HAP-1 (cell line): ENCODE measurements around the gene KRTAP9-9.
"Not testable (repeated sequence)": the region's sequence is repeated elsewhere in the genome, so short reads cannot be mapped to it uniquely, and the experiment has no call there.

Experiments
- DNase-seq, 2 experiments: peaks; one replicate each; pipeline ENCODE4 v3.0.0-alpha.2; 2016 to 2020; ENCODE audit warnings: low spot score in 2 of 2
- H3K27me3 ChIP-seq: fragments of 250-450 bp; sonication (Bioruptor Pico); 2 replicates; pipeline ENCODE4 v1.5.1; 2020; ENCODE audit warnings: low read depth, mild to moderate bottlenecking, moderate library complexity
- H3K36me3 ChIP-seq: fragments of 250-450 bp; sonication (Bioruptor Pico); replicated peaks from 2 replicates; pipeline ENCODE4 v1.5.1; 2020; ENCODE audit warnings: mild to moderate bottlenecking
- H3K4me1 ChIP-seq: fragments of 250-450 bp; sonication (Bioruptor Pico); 2 replicates; pipeline ENCODE4 v1.5.1; 2020; ENCODE audit warnings: mild to moderate bottlenecking
- H3K4me3 ChIP-seq: fragments of 250-450 bp; sonication (Bioruptor Pico); 2 replicates; pipeline ENCODE4 v1.5.1; 2020; ENCODE audit warnings: mild to moderate bottlenecking, moderate library complexity
- H3K9me3 ChIP-seq: fragments of 250-450 bp; sonication (Bioruptor Pico); 2 replicates; pipeline ENCODE4 v1.5.1; 2020; ENCODE audit warnings: mild to moderate bottlenecking, moderate library complexity
- in situ Hi-C: fragments of 300-500 bp; cut with MboI; formaldehyde crosslinking; loops from 3 replicates; pipeline ENCODE4 v1.14.3; 2020; ENCODE audit warnings: low sequenced_read_pairs, inconsistent platforms, mixed read lengths

Gene KRTAP9-9

DNA sequence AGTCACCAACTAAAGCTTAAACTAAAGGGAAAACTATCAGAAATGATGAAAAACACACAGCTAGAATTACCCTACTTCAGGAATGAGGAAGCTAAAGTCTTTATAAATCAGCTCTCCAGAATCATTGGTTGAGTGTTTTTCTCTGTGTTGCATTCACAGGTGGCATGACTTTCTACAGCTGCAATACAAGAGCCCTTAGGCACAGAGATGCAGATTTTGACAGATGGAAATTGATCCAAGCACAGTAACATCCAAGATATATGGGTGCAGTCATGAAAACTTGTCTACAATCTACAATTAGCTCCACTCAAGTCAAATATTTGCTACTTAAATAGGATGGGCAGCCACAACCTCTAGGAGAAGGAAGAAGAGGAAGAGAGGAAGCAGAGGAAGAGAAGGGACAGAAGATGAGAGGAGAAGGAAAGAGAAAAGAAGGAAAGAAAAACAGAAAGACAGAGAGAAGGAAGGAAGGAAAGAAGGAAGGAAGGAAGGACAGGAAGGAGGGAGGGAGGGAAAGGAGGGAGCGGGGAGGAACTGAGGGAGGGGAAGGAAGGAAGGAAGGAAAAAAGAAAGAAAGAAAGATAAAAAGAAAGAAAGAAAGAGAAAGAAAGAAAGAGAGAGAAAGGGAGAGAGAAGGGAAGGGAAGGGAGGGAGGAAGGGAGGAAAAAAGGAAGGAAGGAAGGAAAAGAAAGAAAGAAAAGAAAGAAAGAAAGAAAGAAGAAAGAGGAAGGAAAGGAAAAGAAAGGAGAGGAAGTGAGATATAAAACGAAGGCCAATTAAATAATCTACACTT is 8.0 kb upstream of the KRTAP9-9 start:
- H3K9me3 ChIP-seq, DNase-seq, in situ Hi-C loops, H3K36me3 ChIP-seq, H3K4me3 ChIP-seq, H3K4me1 ChIP-seq: not testable (repeated sequence)
- peaks cover 11% of the 10 kb centered on the region for H3K27me3 ChIP-seq

DNA sequence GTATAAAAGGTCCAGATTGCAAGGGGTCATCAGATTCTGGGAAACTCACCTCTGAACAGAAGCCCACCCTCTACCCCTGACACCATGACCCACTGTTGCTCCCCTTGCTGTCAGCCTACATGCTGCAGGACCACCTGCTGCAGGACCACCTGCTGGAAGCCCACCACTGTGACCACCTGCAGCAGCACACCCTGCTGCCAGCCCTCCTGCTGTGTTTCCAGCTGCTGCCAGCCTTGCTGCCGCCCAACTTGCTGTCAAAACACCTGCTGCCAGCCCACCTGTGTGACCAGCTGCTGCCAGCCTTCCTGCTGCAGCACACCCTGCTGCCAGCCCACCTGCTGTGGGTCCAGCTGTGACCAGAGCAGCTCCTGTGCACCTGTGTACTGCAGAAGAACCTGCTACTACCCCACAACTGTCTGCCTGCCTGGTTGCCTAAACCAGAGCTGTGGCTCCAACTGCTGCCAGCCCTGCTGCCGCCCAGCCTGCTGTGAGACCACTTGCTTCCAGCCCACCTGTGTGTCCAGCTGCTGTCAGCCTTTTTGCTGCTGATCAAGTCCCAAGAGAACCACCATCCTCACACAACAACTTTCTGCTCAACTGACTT is 5.4 kb upstream of the KRTAP9-9 start, which contains the start of gene KRTAP9-4:
Gene KRTAP9-4 (plus strand): TSS at position 51 of the 604 bp plus-strand sequence. CDS start 34 bp downstream, at position 85.
- peaks cover 14% of the 10 kb centered on the region for H3K27me3 ChIP-seq
- H3K4me1 ChIP-seq, DNase-seq, H3K4me3 ChIP-seq, H3K36me3 ChIP-seq, in situ Hi-C loops, H3K9me3 ChIP-seq: not testable (repeated sequence)

DNA sequence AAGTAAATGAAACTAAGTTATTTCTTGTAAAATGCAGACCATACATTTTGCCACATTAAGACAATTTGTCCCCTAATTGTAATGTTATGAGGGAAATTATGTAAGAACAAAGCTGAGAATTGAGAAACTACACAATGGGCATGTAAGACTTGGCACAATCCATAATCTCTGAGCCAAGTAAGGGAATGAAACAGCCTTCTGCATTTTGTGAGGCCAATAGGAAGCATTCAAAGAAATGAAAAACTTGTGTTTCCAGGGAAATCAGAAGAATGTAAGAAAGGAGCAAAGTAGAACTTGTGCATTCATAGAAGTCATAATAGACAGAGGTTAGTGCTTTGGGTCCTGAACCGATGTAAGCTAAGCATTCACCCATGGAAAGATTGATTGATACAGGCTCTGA is 3.9 kb upstream of the KRTAP9-9 start:
- in situ Hi-C loops = no loop called here
- Histone ChIP-seq H3K9me3 (no peaks in the 10 kb centered on the region), H3K4me1 (no peaks in the 10 kb centered on the region), H3K27me3 (peaks cover 14% of the 10 kb centered on the region), H3K36me3 (no peaks in the 10 kb centered on the region), H3K4me3 (no peak overlapping the region)
- DNase-seq = no peak

DNA sequence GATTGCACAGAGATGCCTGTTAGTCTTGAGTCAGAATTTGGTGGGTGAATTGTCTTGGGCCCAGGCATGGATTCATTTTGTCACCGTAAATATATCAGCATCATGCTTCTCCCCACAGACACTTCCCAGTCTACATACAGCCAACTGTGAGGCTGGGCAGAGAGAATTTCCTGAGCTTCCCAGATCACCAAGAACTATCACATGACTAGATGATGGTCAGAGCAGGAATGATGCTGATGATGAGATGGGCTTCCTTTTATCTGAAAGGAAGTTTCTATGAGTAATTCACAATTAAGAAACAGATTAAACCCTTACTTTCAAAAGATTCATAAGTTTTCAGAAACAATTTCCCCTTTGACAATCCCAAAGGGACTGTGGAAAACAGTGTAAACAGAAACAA is 323 bp upstream of the KRTAP9-9 start:
- no peaks in the 10 kb centered on the region for H3K4me1 ChIP-seq
- in situ Hi-C loops = no loop called here
- no peaks in the 10 kb centered on the region for H3K36me3 ChIP-seq
- H3K27me3 ChIP-seq = peaks cover 24% of the 10 kb centered on the region
- no peaks in the 10 kb centered on the region for H3K9me3 ChIP-seq
- DNase-seq = no peak
- no peak overlapping the region for H3K4me3 ChIP-seq

GRCh38 chr17:41256291-41256685 is 1.1 kb downstream of the KRTAP9-9 start:
- peaks cover 19% of the 10 kb centered on the region for H3K27me3 ChIP-seq
- H3K4me1 ChIP-seq = no peaks in the 10 kb centered on the region
- H3K9me3 ChIP-seq = no peaks in the 10 kb centered on the region
- H3K4me3 ChIP-seq = no peak overlapping the region
- in situ Hi-C loops = no loop called here
- no peak for DNase-seq
- H3K36me3 ChIP-seq = no peaks in the 10 kb centered on the region

- H3K27me3 ChIP-seq = peaks cover 13% of the 10 kb centered on the region
- no peaks in the 10 kb centered on the region for H3K9me3 ChIP-seq
- no peaks in the 10 kb centered on the region for H3K36me3 ChIP-seq
- H3K4me3 ChIP-seq = no peak overlapping the region
- no peak for DNase-seq
- in situ Hi-C loops = no loop called here
- no peaks in the 10 kb centered on the region for H3K4me1 ChIP-seq
Measured at GRCh38 chr17:41258406-41258805, 3.2 kb downstream of the KRTAP9-9 start.

DNA sequence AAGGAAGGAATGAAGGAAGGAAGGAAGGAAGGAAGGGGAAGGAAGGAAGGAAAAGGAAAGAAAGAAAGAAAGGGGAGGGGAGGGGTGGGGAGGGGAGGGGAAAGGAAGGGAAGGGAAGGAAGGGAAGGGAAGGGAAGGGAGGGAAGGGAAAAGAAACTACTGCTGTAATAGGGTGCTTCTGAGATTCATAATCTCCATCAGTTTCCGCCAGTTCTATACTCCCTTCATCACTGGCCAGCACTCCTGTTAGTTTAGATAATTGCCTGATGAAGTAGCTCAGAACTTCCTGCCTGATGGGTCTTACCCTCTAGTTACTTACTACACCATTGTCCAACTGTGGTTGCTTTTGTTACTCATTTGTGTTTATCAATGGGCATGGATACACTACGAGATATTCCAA is 8.0 kb downstream of the KRTAP9-9 start:
- Histone ChIP-seq H3K36me3 (no peaks in the 10 kb centered on the region), H3K9me3 (no peaks in the 10 kb centered on the region), H3K4me1 (no peaks in the 10 kb centered on the region), H3K4me3 (no peak overlapping the region), H3K27me3 (peaks cover 6% of the 10 kb centered on the region)
- in situ Hi-C loops = no loop called here
- no peak for DNase-seq

DNA sequence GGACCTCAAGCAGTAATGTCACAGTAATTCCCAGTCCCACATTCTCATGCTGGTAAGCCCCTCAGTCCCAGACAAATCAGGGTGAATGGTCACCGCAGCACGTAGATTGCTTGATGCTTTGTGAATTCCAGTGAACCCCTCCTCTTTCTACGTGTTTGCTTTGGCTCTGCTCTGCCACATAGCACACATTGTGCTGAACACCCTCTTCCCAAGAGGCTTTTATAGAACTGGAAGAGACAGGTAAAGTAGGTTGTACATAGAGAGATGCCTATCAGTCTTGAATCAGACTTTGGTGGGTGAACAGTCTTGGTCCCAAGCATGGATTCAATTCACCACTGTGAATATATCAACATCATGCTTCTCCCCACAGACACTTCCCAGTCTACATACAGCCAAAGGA is 9.4 kb downstream of the KRTAP9-9 start:
- no peaks in the 10 kb centered on the region for H3K36me3 ChIP-seq
- no peak overlapping the region for H3K4me3 ChIP-seq
- H3K9me3 ChIP-seq = no peaks in the 10 kb centered on the region
- no peaks in the 10 kb centered on the region for H3K4me1 ChIP-seq
- H3K27me3 ChIP-seq = peaks cover 2% of the 10 kb centered on the region; the same call in 1 of the 2 replicates
- in situ Hi-C loops = no loop called here
- DNase-seq = no peak

DNA sequence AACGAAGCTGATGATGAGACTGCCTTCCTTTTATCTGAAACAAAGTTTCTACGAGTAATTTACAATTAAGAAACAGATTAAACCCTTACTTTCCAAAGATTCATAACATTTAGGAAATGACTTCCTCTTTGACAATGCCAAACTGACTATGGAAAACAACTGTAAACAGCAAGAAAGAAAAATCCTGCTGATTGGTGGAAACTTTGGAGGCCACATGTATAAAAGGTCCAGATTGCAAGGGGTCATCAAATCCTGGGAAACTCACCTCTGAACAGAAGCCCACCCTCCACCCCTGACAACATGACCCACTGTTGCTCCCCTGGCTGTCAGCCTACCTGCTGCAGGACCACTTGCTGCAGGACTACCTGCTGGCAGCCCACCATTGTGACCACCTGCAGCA is 9.9 kb downstream of the KRTAP9-9 start, which contains the start of gene KRTAP9-6:
Gene KRTAP9-6 (plus strand): TSS at position 301 of the 400 bp plus-strand sequence. CDS start 0 bp downstream, at position 301.
- H3K27me3 ChIP-seq = no peaks in the 10 kb centered on the region; the same call in 1 of the 2 replicates
- no peak within 1 kb of the TSS for H3K4me3 ChIP-seq
- H3K36me3 ChIP-seq = no peaks in the 10 kb centered on the region
- H3K9me3 ChIP-seq = no peaks in the 10 kb centered on the region
- H3K4me1 ChIP-seq = no peaks in the 10 kb centered on the region
- DNase-seq = no peak
- in situ Hi-C loops = no loop called here

DNA sequence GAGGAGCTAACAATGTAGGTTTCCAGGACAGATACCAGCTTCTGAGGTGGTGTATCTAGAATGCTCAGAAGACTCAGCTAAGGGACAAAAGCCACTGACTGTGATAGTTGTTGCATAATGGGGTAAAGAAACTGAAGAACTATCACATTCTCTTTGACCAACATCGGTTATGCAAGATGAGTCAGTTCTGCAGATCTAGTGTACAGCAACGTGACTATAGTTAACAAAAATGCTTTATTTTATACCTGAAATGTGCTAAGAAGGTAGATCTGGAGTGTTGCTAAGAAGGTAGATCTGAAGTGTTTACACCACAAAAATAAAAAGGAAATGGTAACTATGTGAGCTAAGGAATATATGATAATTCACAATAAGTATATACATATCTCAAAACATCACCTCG is 12.5 kb downstream of the KRTAP9-9 start:
- in situ Hi-C loops = no loop called here
- no peak for DNase-seq
- Histone ChIP-seq H3K4me1 (no peaks in the 10 kb centered on the region), H3K4me3 (no peak overlapping the region), H3K27me3 (no peaks in the 10 kb centered on the region), H3K36me3 (no peaks in the 10 kb centered on the region), H3K9me3 (no peaks in the 10 kb centered on the region)

DNA sequence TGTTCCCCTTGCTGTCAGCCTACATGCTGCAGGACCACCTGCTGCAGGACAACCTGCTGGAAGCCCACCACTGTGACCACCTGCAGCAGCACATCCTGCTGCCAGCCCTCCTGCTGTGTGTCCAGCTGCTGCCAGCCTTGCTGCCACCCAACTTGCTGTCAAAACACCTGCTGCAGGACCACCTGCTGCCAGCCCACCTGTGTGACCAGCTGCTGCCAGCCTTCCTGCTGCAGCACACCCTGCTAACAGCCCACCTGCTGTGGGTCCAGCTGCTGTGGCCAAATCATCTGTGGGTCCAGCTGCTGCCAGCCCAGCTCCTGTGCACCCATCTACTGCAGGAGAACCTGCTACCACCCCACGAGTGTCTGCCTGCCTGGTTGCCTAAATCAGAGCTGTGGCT is 16.1 kb downstream of the KRTAP9-9 start:
- H3K4me3 ChIP-seq, H3K4me1 ChIP-seq, H3K9me3 ChIP-seq, H3K36me3 ChIP-seq, in situ Hi-C loops, H3K27me3 ChIP-seq, DNase-seq: not testable (repeated sequence)

DNA sequence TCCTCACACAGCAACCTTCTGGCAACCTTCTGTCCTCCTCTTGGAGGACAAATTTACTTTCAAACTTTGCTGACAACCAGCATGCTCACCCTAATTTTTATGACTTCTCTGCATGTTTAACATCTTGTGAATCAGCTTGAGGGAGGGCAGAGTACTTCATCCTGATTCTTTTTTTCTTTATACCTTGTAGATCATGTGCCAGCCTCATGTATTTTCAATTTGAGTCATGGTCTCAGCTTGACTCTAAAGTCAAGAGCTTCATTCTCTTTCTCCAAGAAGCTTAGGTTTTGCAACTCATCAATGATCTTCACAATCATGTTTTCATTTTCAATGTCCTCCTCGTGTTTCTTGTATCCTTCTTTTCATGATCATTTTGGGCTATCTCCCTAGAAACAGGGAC is 16.7 kb downstream of the KRTAP9-9 start:
- no peak overlapping the region for H3K4me3 ChIP-seq
- no peaks in the 10 kb centered on the region for H3K9me3 ChIP-seq
- in situ Hi-C loops = no loop called here
- no peak for DNase-seq
- no peaks in the 10 kb centered on the region for H3K36me3 ChIP-seq
- peaks cover 4% of the 10 kb centered on the region; the same call in 1 of the 2 replicates for H3K27me3 ChIP-seq
- H3K4me1 ChIP-seq = no peaks in the 10 kb centered on the region

DNA sequence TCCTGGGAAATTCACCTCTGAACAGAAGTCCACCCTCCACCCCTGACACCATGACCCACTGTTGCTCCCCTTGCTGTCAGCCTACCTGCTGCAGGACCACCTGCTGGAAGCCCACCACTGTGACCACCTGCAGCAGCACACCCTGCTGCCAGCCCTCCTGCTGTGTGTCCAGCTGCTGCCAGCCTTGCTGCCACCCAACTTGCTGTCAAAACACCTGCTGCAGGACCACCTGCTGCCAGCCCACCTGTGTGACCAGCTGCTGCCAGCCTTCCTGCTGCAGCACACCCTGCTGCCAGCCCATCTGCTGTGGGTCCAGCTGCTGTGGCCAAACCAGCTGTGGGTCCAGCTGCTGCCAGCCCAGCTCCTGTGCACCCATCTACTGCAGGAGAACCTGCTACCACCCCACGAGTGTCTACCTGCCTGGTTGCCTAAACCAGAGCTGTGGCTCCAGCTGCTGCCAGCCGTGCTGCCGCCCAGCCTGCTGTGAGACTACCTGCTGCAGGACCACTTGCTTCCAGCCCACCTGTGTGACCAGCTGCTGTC is 20.5 kb downstream of the KRTAP9-9 start, which contains the start of gene KRTAP9-7:
Gene KRTAP9-7 (plus strand): TSS at position 51 of the 543 bp plus-strand sequence. CDS start 0 bp downstream, at position 51.
- H3K36me3 ChIP-seq, H3K4me1 ChIP-seq, H3K4me3 ChIP-seq, H3K9me3 ChIP-seq, in situ Hi-C loops, H3K27me3 ChIP-seq, DNase-seq: not testable (repeated sequence)
